ENCODE results near the gene TNFRSF25.

The TNFRSF25 gene

GRCh38 chr1:6512908-6513280 lies 46.9 kb upstream of the TNFRSF25 start:
- H3K4me3 ChIP-seq (replicated peaks; ENCODE audit: insufficient read depth, low read length): no peak overlapping the region
- TF ChIP-seq GABPA (IDR thresholded peaks at IDR 0.05; ENCODE audit: low read depth): no peak
- TF ChIP-seq POLR2AphosphoS5 (IDR thresholded peaks at IDR 0.05; ENCODE audit: low read depth): no peak
- TF ChIP-seq SPI1 (IDR thresholded peaks at IDR 0.05; ENCODE audit: borderline replicate concordance, low read depth): no peak
- TF ChIP-seq, protein P1, sequence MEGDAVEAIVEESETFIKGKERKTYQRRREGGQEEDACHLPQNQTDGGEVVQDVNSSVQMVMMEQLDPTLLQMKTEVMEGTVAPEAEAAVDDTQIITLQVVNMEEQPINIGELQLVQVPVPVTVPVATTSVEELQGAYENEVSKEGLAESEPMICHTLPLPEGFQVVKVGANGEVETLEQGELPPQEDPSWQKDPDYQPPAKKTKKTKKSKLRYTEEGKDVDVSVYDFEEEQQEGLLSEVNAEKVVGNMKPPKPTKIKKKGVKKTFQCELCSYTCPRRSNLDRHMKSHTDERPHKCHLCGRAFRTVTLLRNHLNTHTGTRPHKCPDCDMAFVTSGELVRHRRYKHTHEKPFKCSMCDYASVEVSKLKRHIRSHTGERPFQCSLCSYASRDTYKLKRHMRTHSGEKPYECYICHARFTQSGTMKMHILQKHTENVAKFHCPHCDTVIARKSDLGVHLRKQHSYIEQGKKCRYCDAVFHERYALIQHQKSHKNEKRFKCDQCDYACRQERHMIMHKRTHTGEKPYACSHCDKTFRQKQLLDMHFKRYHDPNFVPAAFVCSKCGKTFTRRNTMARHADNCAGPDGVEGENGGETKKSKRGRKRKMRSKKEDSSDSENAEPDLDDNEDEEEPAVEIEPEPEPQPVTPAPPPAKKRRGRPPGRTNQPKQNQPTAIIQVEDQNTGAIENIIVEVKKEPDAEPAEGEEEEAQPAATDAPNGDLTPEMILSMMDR (IDR thresholded peaks at IDR 0.05; ENCODE audit: insufficient read depth, low read length): no peak
- TF ChIP-seq REST (IDR thresholded peaks at IDR 0.05; ENCODE audit: insufficient replicate concordance, low read depth): no peak
- no peak overlapping the region for H3K27ac ChIP-seq (replicated peaks)
- DNase-seq (ENCODE audit: low read depth in 1 of 2, low spot score in 1 of 2): no peak
- peaks cover 2% of the 10 kb centered on the region for H3K27me3 ChIP-seq (ENCODE audit: insufficient read depth, poor library complexity, severe bottlenecking)

DNA sequence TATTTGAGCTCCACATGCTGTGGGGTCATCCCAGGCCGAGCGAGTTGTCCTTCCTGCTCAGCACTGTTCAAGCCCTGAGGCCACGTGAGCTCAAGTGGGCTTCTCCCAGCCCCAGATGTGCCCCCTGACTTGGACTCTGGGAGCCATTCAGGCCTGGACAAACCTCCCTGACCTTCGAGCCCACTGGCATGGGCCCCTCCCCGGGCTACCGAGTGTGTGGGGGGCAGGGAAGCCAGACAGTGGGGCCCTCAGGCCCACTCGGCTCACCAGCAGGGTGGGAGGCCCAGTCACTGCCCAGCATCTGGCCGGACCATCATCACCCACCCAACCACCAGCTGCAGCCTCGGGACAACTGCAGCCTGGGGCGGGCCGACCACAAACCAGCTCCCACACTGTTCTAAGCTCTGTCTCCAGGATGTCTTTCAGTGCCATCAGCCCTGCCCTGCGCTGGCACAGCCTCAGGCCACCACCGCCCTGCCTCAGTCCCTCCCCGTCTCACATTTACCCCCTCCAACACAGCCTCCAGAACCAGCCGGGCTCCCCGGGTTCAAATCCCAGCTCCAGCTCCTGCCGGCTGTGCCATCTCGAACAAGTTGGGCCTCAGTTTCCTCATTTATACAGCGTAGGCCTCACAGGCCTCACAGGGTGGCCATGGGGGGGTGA lies 46.4 kb upstream of the TNFRSF25 start:
- DNase-seq (ENCODE audit: low read depth in 1 of 2, low spot score in 1 of 2): no peak
- Histone ChIP-seq H3K27me3 (ENCODE audit: insufficient read depth, poor library complexity, severe bottlenecking) (peaks cover 2% of the 10 kb centered on the region), H3K27ac (replicated peaks) (no peak overlapping the region), H3K4me3 (replicated peaks; ENCODE audit: insufficient read depth, low read length) (no peak overlapping the region)
- TF ChIP-seq SPI1 (IDR thresholded peaks at IDR 0.05; ENCODE audit: borderline replicate concordance, low read depth) (no peak), GABPA (IDR thresholded peaks at IDR 0.05; ENCODE audit: low read depth) (no peak), REST (IDR thresholded peaks at IDR 0.05; ENCODE audit: insufficient replicate concordance, low read depth) (no peak), POLR2AphosphoS5 (IDR thresholded peaks at IDR 0.05; ENCODE audit: low read depth) (no peak)
- TF ChIP-seq, protein P1 (IDR thresholded peaks at IDR 0.05; ENCODE audit: insufficient read depth, low read length): no peak

DNA sequence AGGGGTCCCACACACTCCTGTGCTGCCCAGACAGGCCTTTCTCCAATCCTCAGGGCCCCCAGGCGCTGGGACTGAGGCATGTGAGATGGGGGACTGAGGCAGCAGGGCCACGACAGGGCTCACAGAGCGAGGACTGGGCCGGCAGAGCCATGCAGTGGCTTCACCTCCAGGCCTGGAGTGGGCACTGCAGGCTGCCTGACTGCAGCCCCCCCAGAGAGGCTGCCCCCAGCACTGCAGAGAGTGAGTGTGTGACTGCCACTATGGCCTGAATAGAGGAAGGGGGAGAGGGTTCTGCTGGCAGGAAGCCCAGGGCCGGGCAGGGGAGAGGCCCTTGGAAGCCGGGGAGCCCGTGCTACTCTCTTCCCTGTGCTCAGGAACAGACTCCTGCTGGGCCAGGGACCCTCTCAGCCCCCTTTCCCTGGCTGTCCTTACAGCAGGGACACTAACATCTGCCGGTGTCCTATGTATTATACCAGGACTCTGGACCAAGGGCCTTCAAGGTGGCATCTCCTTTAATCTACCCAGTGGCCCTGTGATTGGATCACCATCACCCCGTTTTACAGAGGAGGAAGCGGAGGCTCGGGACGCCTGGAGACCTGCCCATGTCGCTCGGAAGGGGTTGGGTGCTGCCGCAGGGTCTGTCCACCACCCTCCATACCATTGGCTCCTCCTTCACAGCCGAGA lies 45.7 kb upstream of the TNFRSF25 start:
- H3K4me3 ChIP-seq (replicated peaks; ENCODE audit: insufficient read depth, low read length): no peak overlapping the region
- no peak for DNase-seq (ENCODE audit: low read depth in 1 of 2, low spot score in 1 of 2)
- peaks cover 2% of the 10 kb centered on the region for H3K27me3 ChIP-seq (ENCODE audit: insufficient read depth, poor library complexity, severe bottlenecking)
- TF ChIP-seq GABPA (IDR thresholded peaks at IDR 0.05; ENCODE audit: low read depth): no peak
- TF ChIP-seq POLR2AphosphoS5 (IDR thresholded peaks at IDR 0.05; ENCODE audit: low read depth): no peak
- TF ChIP-seq SPI1 (IDR thresholded peaks at IDR 0.05; ENCODE audit: borderline replicate concordance, low read depth): no peak
- TF ChIP-seq, protein P1 (IDR thresholded peaks at IDR 0.05; ENCODE audit: insufficient read depth, low read length): no peak
- TF ChIP-seq REST (IDR thresholded peaks at IDR 0.05; ENCODE audit: insufficient replicate concordance, low read depth): no peak
- no peak overlapping the region for H3K27ac ChIP-seq (replicated peaks)

Measured in HL-60 (cell line).